HepG2 (cell line): ENCODE measurements around the gene INTS12. TPM values are rescaled to one million over a fixed set of nuclear protein-coding genes. Genes with fewer than 3 reads are reported as not detected.

Experiments
- BORCS8-MEF2B ChIP-seq: sonication (generic); formaldehyde crosslinking; IDR thresholded peaks from 2 replicates; pipeline ENCODE4 v1.8.0; 2022; ENCODE audit warnings: mild to moderate bottlenecking, missing genetic modification reagents
- BRCA1 ChIP-seq: sonication (generic); formaldehyde crosslinking; IDR thresholded peaks from 2 replicates; pipeline ENCODE4 v1.4.0; 2020; ENCODE audit warnings: missing genetic modification reagents
- CREM ChIP-seq, 2 experiments: sonication (generic) in 1 of 2; formaldehyde crosslinking in 1 of 2; IDR thresholded peaks; 2 replicates each; pipeline versions ENCODE4 v1.4.0 to v1.6.1; 2016 to 2020; ENCODE audit warnings: antibody characterized with exemption in 1 of 2, mild to moderate bottlenecking in 1 of 2, missing genetic modification reagents in 1 of 2
- FOXK2 ChIP-seq: fragments of 450-650 bp; IDR thresholded peaks from 2 replicates; pipeline ENCODE4 v1.6.1; 2016
- GATAD1 ChIP-seq: IDR thresholded peaks from 2 replicates; pipeline ENCODE4 v1.6.1; 2016; ENCODE audit warnings: missing genetic modification reagents, missing compliant biosample characterization
- GFI1 ChIP-seq: sonication (generic); formaldehyde crosslinking; IDR thresholded peaks from 2 replicates; pipeline ENCODE4 v1.5.0; 2020; ENCODE audit warnings: missing genetic modification reagents, mild to moderate bottlenecking, borderline replicate concordance
- JUNB ChIP-seq: sonication (generic); formaldehyde crosslinking; IDR thresholded peaks from 2 replicates; pipeline ENCODE4 v1.8.0; 2022; ENCODE audit warnings: missing genetic modification reagents, mild to moderate bottlenecking, borderline replicate concordance
- KLF13 ChIP-seq: sonication (generic); formaldehyde crosslinking; IDR thresholded peaks from 2 replicates; pipeline ENCODE4 v1.4.0; 2020; ENCODE audit warnings: mild to moderate bottlenecking, missing genetic modification reagents
- MLLT10 ChIP-seq: sonication (generic); formaldehyde crosslinking; IDR thresholded peaks from 2 replicates; pipeline ENCODE4 v1.4.0; 2020; ENCODE audit warnings: missing genetic modification reagents
- NR2F2 ChIP-seq: IDR thresholded peaks from 2 replicates; pipeline ENCODE4 v1.6.1; 2012; ENCODE audit warnings: low read depth, inconsistent platforms, borderline replicate concordance
- POLR2A ChIP-seq, 2 experiments: IDR thresholded peaks; 2 replicates each; pipeline ENCODE4 v1.6.1; 2011; ENCODE audit warnings: low read depth in 2 of 2, low read length in 2 of 2, mild to moderate bottlenecking in 1 of 2, moderate library complexity in 1 of 2; ENCODE audit not compliant: insufficient read depth in 1 of 2
- SIN3A ChIP-seq: IDR thresholded peaks from 2 replicates; pipeline ENCODE4 v1.6.1; 2011; ENCODE audit warnings: low read depth, mild to moderate bottlenecking, control low read depth, low read length, borderline replicate concordance
- SOX6 ChIP-seq, 2 experiments: fragments of 450-650 bp in 1 of 2; sonication (generic) in 1 of 2; formaldehyde crosslinking in 1 of 2; IDR thresholded peaks; 2 replicates each; pipeline versions ENCODE4 v1.4.0 to v1.6.1; 2017 to 2020; ENCODE audit warnings: antibody characterized with exemption in 1 of 2, mild to moderate bottlenecking in 1 of 2, missing genetic modification reagents in 1 of 2
- SP5 ChIP-seq: IDR thresholded peaks from 2 replicates; pipeline ENCODE4 v1.6.1; 2016; ENCODE audit warnings: low read depth, borderline replicate concordance
- SRF ChIP-seq: IDR thresholded peaks from 2 replicates; pipeline ENCODE4 v1.6.1; 2011; ENCODE audit warnings: mild to moderate bottlenecking, low read depth, low read length, moderate library complexity
- ZEB1 ChIP-seq: IDR thresholded peaks from 2 replicates; pipeline ENCODE4 v1.6.1; 2012; ENCODE audit warnings: mild to moderate bottlenecking, low read depth, inconsistent platforms; ENCODE audit not compliant: insufficient replicate concordance
- ZNF552 ChIP-seq: sonication (generic); formaldehyde crosslinking; IDR thresholded peaks from 2 replicates; pipeline ENCODE4 v1.9.0; 2022; ENCODE audit warnings: missing genetic modification reagents, mild to moderate bottlenecking, borderline replicate concordance
- ZNF75D ChIP-seq: sonication (generic); formaldehyde crosslinking; IDR thresholded peaks from 2 replicates; pipeline ENCODE4 v1.8.1; 2023; ENCODE audit warnings: missing genetic modification reagents, mild to moderate bottlenecking, borderline replicate concordance
- ZNF891 ChIP-seq: sonication (generic); formaldehyde crosslinking; IDR thresholded peaks from 2 replicates; pipeline ENCODE4 v1.5.0; 2020; ENCODE audit warnings: mild to moderate bottlenecking, missing genetic modification reagents
- polyA plus RNA-seq, 8 experiments: library from polyadenylated mRNA; depleted of rRNA in 3 of 8; stranded (reverse) in 7 of 8; unstranded in 1 of 8; fragments of >200 nt; fragmentation: Illumina TruSeq in 4 of 8; extraction: Trizol in 4 of 8; gene quantifications; 2 replicates each; pipeline versions ENCODE4 v1.2.1 to v1.2.3, GENCODE V29; 2011 to 2016; ENCODE audit warnings: low read depth in 4 of 8, missing spikeins in 1 of 8, mixed read lengths in 1 of 8; ENCODE audit not compliant: insufficient read depth in 1 of 8
- total RNA-seq, 5 experiments: library from RNA; depleted of rRNA; stranded (reverse); fragments of >200 nt; fragmentation: Illumina TruSeq; extraction: Trizol; gene quantifications; 2 replicates each; pipeline ENCODE4 v1.2.3, GENCODE V29; 2016; ENCODE audit warnings: low read depth in 1 of 5
- TF ChIP-seq, protein P1 (sequence below): sonication (generic); formaldehyde crosslinking; IDR thresholded peaks from 2 replicates; pipeline ENCODE4 v1.9.0; 2021; ENCODE audit warnings: missing genetic modification reagents, borderline replicate concordance
- TF ChIP-seq, protein P2 (sequence below): sonication (generic); formaldehyde crosslinking; IDR thresholded peaks from 2 replicates; pipeline ENCODE4 v1.8.1; 2023; ENCODE audit warnings: mild to moderate bottlenecking, missing genetic modification reagents, borderline replicate concordance
- TF ChIP-seq, protein P3 (sequence below): sonication (generic); formaldehyde crosslinking; IDR thresholded peaks from 2 replicates; pipeline ENCODE4 v1.5.1; 2020; ENCODE audit warnings: mild to moderate bottlenecking, missing genetic modification reagents, borderline replicate concordance
- TF ChIP-seq, protein P4 (sequence below): sonication (generic); formaldehyde crosslinking; IDR thresholded peaks from 2 replicates; pipeline ENCODE4 v1.4.0; 2020; ENCODE audit warnings: missing genetic modification reagents, mild to moderate bottlenecking, borderline replicate concordance

INTS12 gene
- total and polyA plus RNA-seq, 2 of the 13 experiments (the other 11 are each of a cell fraction or from before 2014, with no cell fraction given), result 20.2 to 21.1 TPM

DNA sequence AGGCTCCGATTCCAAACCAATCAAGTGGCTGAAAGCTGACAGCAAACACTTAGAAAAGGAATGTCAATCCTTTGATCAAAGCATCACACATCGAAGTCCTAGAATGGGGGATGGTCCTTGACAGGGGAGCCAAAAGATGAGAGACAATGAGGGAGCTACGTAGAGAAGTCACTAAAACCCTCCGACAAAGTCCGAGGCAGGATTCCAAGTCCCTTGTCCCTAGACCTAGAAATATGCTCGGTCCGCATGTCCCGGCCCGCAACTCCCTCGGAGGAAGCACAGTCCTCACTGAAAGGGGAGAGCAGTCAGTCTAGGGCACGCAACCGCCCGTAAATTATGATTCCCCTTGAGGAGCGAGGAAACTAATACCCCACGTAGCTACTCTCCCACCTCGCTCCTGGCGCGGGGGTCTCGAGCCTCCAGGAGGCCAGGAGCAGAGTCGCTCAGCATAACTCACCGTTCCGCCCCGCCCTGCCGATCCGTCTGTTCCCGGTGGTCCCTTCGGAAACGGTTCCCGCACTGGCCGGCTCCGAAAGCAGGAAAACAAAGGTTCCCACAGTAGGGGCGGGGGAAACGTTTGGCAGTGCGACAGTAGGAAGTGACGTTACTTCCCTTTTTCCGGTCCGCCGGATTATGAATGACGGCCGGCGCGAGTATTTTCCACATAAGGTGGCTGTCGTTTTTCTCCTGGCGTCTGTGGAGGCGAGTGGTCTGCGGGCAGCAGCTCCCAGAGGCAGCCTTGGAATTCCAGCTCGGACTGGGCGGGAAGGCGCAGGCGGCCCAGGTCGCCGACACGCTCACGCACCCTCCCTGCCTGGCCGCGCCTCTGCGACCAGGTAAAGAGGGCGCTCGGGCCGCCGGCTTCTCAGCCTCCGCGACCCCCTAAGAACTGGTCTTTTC is at the start of gene INTS12, which contains the start of gene GSTCD (continued):
- TF ChIP-seq BRCA1 (CRISPR knock-in tag) (peak; percentile 44; the same call in 1 of the 2 replicates), ZNF891 (CRISPR knock-in tag) (peak; percentile 97), POLR2A (IDR thresholded peaks at IDR 0.05; ENCODE audit: insufficient read depth in 1 of 2, low read depth in 2 of 2, low read length in 2 of 2) (peak; percentile 90 to 91), FOXK2 (peak; percentile 66; the same call in 1 of the 2 replicates), BORCS8-MEF2B (CRISPR knock-in tag) (peak; percentile 98), CREM (IDR thresholded peaks at IDR 0.05) (peak; percentile 97), CREM (CRISPR knock-in tag; IDR thresholded peaks at IDR 0.05) (peak; percentile 78), GATAD1 (CRISPR knock-in tag) (peak; percentile 99), SP5 (CRISPR knock-in tag) (peak; percentile 79), JUNB (peak; percentile 70; the same call in 1 of the 2 replicates), SIN3A (peak; percentile 98), NR2F2 (peak; percentile 65; the same call in 1 of the 2 replicates), MLLT10 (CRISPR knock-in tag) (no peak), SRF (peak; percentile 85), ZNF75D (CRISPR knock-in tag) (no peak), ZEB1 (peak; percentile 89), KLF13 (CRISPR knock-in tag) (no peak), SOX6 (IDR thresholded peaks at IDR 0.05) (no peak), SOX6 (CRISPR knock-in tag; IDR thresholded peaks at IDR 0.05) (peak; percentile 87), ZNF552 (CRISPR knock-in tag) (peak; percentile 98), GFI1 (peak; percentile 40; the same call in 1 of the 2 replicates)
- TF ChIP-seq, protein P1, sequence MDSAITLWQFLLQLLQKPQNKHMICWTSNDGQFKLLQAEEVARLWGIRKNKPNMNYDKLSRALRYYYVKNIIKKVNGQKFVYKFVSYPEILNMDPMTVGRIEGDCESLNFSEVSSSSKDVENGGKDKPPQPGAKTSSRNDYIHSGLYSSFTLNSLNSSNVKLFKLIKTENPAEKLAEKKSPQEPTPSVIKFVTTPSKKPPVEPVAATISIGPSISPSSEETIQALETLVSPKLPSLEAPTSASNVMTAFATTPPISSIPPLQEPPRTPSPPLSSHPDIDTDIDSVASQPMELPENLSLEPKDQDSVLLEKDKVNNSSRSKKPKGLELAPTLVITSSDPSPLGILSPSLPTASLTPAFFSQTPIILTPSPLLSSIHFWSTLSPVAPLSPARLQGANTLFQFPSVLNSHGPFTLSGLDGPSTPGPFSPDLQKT (CRISPR knock-in tag), result no peak; the same call in 1 of the 2 replicates
- TF ChIP-seq, protein P2, sequence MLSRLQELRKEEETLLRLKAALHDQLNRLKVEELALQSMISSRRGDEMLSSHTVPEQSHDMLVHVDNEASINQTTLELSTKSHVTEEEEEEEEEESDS (CRISPR knock-in tag), result peak; percentile 84
- TF ChIP-seq, protein P3, sequence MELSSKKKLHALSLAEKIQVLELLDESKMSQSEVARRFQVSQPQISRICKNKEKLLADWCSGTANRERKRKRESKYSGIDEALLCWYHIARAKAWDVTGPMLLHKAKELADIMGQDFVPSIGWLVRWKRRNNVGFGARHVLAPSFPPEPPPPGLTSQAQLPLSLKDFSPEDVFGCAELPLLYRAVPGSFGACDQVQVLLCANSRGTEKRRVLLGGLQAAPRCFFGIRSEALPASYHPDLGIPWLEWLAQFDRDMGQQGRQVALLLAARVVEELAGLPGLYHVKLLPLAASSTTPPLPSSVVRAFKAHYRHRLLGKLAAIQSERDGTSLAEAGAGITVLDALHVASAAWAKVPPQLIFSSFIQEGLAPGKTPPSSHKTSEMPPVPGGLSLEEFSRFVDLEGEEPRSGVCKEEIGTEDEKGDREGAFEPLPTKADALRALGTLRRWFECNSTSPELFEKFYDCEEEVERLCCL (CRISPR knock-in tag), result no peak
- TF ChIP-seq, protein P4, sequence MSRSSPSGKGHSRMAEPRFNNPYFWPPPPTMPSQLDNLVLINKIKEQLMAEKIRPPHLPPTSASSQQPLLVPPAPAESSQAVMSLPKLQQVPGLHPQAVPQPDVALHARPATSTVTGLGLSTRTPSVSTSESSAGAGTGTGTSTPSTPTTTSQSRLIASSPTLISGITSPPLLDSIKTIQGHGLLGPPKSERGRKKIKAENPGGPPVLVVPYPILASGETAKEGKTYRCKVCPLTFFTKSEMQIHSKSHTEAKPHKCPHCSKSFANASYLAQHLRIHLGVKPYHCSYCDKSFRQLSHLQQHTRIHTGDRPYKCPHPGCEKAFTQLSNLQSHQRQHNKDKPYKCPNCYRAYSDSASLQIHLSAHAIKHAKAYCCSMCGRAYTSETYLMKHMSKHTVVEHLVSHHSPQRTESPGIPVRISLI (CRISPR knock-in tag), result peak; percentile 83; the same call in 1 of the 2 replicates
